Brain microvascular endothelial cell (primary cell): ENCODE measurements around the gene MIX23.

Experiments
- DNase-seq: peaks from one replicate; pipeline ENCODE4 v3.0.0-alpha.2; 2020
- H3K27ac ChIP-seq: fragments of 250-450 bp; sonication (Bioruptor Pico); 2 replicates; pipeline ENCODE4 v1.5.1; 2020; ENCODE audit warnings: mild to moderate bottlenecking, moderate library complexity
- H3K27me3 ChIP-seq: fragments of 250-450 bp; sonication (Bioruptor Pico); replicated peaks from 2 replicates; pipeline ENCODE4 v1.5.1; 2020; ENCODE audit warnings: mild to moderate bottlenecking
- H3K36me3 ChIP-seq: fragments of 250-450 bp; sonication (Bioruptor Pico); replicated peaks from 2 replicates; pipeline ENCODE4 v1.5.1; 2020; ENCODE audit warnings: mild to moderate bottlenecking
- H3K4me3 ChIP-seq: 2 replicates; pipeline ENCODE4 v1.5.1; 2011; ENCODE audit warnings: low read depth, mild to moderate bottlenecking, control low read depth, low read length, moderate library complexity
- in situ Hi-C: cut with HindIII; loops from 2 replicates; pipeline ENCODE4 v1.10.0; 2017; ENCODE audit warnings: low sequenced_read_pairs, low pct_ligation_motif_present
- TF ChIP-seq, protein P1 (sequence below): IDR thresholded peaks from 2 replicates; pipeline ENCODE4 v1.5.1; 2011; ENCODE audit warnings: low read depth, mild to moderate bottlenecking, moderate library complexity, low read length, control low read depth, inconsistent platforms; ENCODE audit errors: missing control alignments

MIX23 gene

DNA sequence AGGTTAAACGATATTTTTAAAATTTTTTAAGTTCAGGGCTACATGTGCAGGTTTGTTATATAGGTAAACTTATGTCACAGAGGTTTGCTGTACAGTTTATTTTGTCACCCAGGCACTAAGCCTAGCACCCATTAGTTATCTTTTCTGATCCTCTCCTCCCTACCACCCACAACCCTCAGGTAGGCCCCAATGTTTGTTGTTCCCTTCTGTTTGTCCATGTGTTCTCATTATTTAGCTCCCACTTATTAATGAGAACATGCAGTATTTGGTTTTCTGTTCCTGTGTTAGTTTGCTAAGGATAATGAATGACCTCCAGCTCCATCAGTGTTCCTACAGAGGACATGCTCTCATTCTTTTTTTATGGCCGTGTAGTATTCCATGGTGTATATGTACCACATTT, 15.9 kb upstream of the MIX23 start:
- H3K36me3 ChIP-seq: no peaks in the 10 kb centered on the region
- TF ChIP-seq, protein P1, sequence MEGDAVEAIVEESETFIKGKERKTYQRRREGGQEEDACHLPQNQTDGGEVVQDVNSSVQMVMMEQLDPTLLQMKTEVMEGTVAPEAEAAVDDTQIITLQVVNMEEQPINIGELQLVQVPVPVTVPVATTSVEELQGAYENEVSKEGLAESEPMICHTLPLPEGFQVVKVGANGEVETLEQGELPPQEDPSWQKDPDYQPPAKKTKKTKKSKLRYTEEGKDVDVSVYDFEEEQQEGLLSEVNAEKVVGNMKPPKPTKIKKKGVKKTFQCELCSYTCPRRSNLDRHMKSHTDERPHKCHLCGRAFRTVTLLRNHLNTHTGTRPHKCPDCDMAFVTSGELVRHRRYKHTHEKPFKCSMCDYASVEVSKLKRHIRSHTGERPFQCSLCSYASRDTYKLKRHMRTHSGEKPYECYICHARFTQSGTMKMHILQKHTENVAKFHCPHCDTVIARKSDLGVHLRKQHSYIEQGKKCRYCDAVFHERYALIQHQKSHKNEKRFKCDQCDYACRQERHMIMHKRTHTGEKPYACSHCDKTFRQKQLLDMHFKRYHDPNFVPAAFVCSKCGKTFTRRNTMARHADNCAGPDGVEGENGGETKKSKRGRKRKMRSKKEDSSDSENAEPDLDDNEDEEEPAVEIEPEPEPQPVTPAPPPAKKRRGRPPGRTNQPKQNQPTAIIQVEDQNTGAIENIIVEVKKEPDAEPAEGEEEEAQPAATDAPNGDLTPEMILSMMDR: no peak
- no peak overlapping the region for H3K27ac ChIP-seq
- H3K27me3 ChIP-seq: no peaks in the 10 kb centered on the region
- in situ Hi-C loops: no loop called here
- DNase-seq: no peak
- no peak overlapping the region for H3K4me3 ChIP-seq

DNA sequence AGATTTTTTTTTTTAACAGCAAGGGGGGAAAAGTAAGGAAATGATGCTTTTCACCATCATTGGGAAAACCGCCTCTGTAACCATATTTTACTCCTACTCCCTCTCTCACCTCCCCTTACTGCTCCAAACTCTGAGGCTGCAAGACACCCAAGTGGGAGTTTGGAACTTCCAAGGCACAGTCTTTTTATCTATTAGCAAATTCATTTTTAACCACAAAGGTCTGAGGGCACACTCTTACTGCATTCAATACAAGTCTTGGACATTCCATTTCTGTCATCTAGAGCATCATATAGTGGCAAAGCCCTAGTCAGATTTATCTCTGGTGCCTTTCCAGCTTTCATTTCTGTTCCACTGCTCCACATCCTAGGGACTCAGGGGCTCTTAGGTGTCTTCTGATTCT, 14.2 kb upstream of the MIX23 start:
- Histone ChIP-seq H3K27me3 (no peaks in the 10 kb centered on the region), H3K36me3 (no peaks in the 10 kb centered on the region), H3K4me3 (no peak overlapping the region), H3K27ac (no peak overlapping the region)
- TF ChIP-seq, protein P1: no peak
- DNase-seq: peak; percentile 49
- in situ Hi-C loops: no loop called here

DNA sequence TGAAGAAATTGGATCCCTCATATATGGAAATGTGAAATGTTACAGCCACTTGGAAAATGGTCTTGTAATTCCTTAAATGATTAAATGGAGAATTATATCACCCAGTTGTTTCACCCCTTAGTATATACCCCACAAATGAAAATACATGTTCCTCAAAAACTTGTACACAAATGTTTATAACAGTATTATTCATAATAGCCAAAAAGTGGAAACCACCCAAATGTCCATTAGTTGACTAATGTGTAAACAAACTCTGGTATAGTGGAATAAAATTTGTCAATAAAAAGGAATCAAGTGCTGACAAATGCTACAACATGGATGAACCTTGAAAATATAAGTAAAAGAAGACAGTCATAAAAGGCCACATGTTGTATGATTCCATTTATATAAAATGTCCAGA, 13.5 kb upstream of the MIX23 start:
- Histone ChIP-seq H3K27ac (no peak overlapping the region), H3K36me3 (no peaks in the 10 kb centered on the region), H3K4me3 (no peak overlapping the region), H3K27me3 (no peaks in the 10 kb centered on the region)
- in situ Hi-C loops: no loop called here
- no peak for DNase-seq
- TF ChIP-seq, protein P1: no peak

DNA sequence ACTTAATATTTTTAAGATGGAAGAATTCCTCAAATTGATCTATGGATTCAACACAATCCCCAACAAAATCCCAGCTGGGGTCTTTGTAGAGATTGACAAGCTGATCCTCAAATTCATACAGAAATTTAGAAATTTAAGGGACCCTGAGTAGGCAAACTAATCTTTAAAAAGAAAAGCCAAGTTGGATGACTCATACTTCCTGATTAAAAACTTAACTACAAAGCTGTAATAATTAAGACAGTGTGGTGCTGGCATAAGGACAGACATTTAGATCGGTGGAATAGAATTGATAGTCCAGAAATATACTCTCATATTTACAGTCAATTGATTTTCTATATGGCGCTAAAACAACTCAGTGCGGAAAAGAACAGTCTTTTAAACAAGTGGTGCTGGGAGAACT, 12.6 kb upstream of the MIX23 start:
- DNase-seq: no peak
- Histone ChIP-seq H3K36me3 (no peaks in the 10 kb centered on the region), H3K4me3 (no peak overlapping the region), H3K27ac (no peak overlapping the region), H3K27me3 (no peaks in the 10 kb centered on the region)
- in situ Hi-C loops: no loop called here
- TF ChIP-seq, protein P1: no peak

DNA sequence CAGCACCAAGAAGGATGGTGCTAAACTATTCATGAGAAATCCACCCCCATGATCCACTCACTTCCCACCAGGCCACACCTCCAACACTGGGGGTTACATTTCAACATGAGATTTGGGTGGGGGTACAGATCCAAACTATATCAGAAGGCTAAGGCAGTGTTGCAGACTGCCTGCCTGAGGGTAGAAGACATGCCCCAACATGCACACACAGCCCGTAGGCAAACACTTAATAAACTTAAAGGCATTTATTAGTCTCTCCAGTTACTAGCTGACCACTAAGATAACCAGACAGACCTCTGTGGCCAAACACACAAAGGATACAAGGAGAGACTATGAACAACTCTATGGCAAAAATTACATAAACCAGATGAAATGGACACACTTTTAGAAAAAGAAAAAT, 11.1 kb upstream of the MIX23 start:
- in situ Hi-C loops: no loop called here
- TF ChIP-seq, protein P1: no peak
- H3K27ac ChIP-seq: no peak overlapping the region

More for the DNA sequence above, 11.1 kb upstream of the MIX23 start:
- Histone ChIP-seq H3K36me3 (no peaks in the 10 kb centered on the region), H3K4me3 (no peak overlapping the region), H3K27me3 (no peaks in the 10 kb centered on the region)
- no peak for DNase-seq
